Fibroblast of lung (primary cell): ENCODE results near the gene RIN3. TPM values are rescaled to one million over a fixed set of nuclear protein-coding genes. Genes with fewer than 3 reads are reported as not detected.

Experiments used
- DNase-seq, 2 donors: peaks; one replicate each; pipeline versions ENCODE4 v3.0.0 to v3.0.0-alpha.2; 2010; ENCODE audit warnings: low read depth in 2 of 2
- H2AFZ ChIP-seq: 2 replicates; pipeline ENCODE4 v1.5.1; 2012; ENCODE audit warnings: low read length, control low read depth, inconsistent platforms
- H3K27ac ChIP-seq: 2 replicates; pipeline ENCODE4 v1.5.1; 2011; ENCODE audit warnings: low read length, control low read depth; ENCODE audit not compliant: insufficient read depth
- H3K27me3 ChIP-seq: 2 replicates; pipeline ENCODE4 v1.5.1; 2011; ENCODE audit warnings: mild to moderate bottlenecking, low read length; ENCODE audit not compliant: control insufficient read depth, insufficient read depth
- H3K36me3 ChIP-seq: 2 replicates; pipeline ENCODE4 v1.5.1; 2011; ENCODE audit warnings: low read length; ENCODE audit not compliant: control insufficient read depth, insufficient read depth
- H3K4me1 ChIP-seq: 2 replicates; pipeline ENCODE4 v1.5.1; 2011; ENCODE audit warnings: low read length; ENCODE audit not compliant: control insufficient read depth, insufficient read depth; ENCODE audit errors: extremely low read depth
- H3K4me2 ChIP-seq: 2 replicates; pipeline ENCODE4 v1.5.1; 2011; ENCODE audit warnings: low read length, control low read depth; ENCODE audit not compliant: insufficient read depth; ENCODE audit errors: extremely low read depth
- H3K4me3 ChIP-seq, 4 experiments: fragments of 200-600 bp in 1 of 4; sonication (generic) in 1 of 4; replicated peaks in 1 of 4; 2 replicates each; pipeline ENCODE4 v1.5.1; 2011 to 2016; ENCODE audit warnings: low read length in 4 of 4, low read depth in 3 of 4, mild to moderate bottlenecking in 3 of 4, control low read depth in 2 of 4, inconsistent platforms in 1 of 4, mixed read lengths in 1 of 4; ENCODE audit not compliant: insufficient read depth in 1 of 4; ENCODE audit errors: control extremely low read depth in 1 of 4
- H3K79me2 ChIP-seq: 2 replicates; pipeline ENCODE4 v1.5.1; 2012; ENCODE audit warnings: mild to moderate bottlenecking, low read length, inconsistent platforms; ENCODE audit not compliant: control insufficient read depth, insufficient read depth
- H3K9ac ChIP-seq: 2 replicates; pipeline ENCODE4 v1.5.1; 2011; ENCODE audit warnings: mild to moderate bottlenecking, low read length, control low read depth; ENCODE audit not compliant: insufficient read depth
- H3K9me3 ChIP-seq: 2 replicates; pipeline ENCODE4 v1.5.1; 2012; ENCODE audit warnings: low read depth, low read length; ENCODE audit not compliant: control insufficient read depth, insufficient read depth
- H4K20me1 ChIP-seq: 2 replicates; pipeline ENCODE4 v1.5.1; 2011; ENCODE audit warnings: low read length; ENCODE audit not compliant: control insufficient read depth, insufficient read depth; ENCODE audit errors: extremely low read depth
- EZH2 ChIP-seq: IDR thresholded peaks from 2 replicates; pipeline ENCODE4 v1.5.1; 2012; ENCODE audit warnings: low read length, control low read depth, mild to moderate bottlenecking; ENCODE audit errors: missing control alignments
- polyA plus RNA-seq, 2 donors: library from polyadenylated mRNA; depleted of rRNA in 1 of 2; stranded (reverse) in 1 of 2; unstranded in 1 of 2; fragments of >200 nt; gene quantifications; 2 replicates each; pipeline ENCODE4 v1.2.1, GENCODE V29; 2011 to 2012; ENCODE audit warnings: missing spikeins in 1 of 2
- total RNA-seq: library from RNA; depleted of rRNA; stranded (reverse); fragments of >200 nt; gene quantifications from 2 replicates; pipeline ENCODE4 v1.2.1, GENCODE V29; 2014
- TF ChIP-seq, protein P1 (sequence below), 2 donors: IDR thresholded peaks in 1 of 2; conservative IDR thresholded peaks in 1 of 2; 1 replicate in 1 of 2; 2 replicates in 1 of 2; pipeline ENCODE4 v1.5.1; 2011 to 2012; ENCODE audit warnings: low read length in 2 of 2, control low read depth in 1 of 2, inconsistent platforms in 1 of 2, low read depth in 1 of 2, mild to moderate bottlenecking in 1 of 2

RIN3 gene
- total and polyA plus RNA-seq, 2 donors (not counting 1 experiment from before 2014, with no cell fraction given): 8.9 to 9.2 TPM

DNA sequence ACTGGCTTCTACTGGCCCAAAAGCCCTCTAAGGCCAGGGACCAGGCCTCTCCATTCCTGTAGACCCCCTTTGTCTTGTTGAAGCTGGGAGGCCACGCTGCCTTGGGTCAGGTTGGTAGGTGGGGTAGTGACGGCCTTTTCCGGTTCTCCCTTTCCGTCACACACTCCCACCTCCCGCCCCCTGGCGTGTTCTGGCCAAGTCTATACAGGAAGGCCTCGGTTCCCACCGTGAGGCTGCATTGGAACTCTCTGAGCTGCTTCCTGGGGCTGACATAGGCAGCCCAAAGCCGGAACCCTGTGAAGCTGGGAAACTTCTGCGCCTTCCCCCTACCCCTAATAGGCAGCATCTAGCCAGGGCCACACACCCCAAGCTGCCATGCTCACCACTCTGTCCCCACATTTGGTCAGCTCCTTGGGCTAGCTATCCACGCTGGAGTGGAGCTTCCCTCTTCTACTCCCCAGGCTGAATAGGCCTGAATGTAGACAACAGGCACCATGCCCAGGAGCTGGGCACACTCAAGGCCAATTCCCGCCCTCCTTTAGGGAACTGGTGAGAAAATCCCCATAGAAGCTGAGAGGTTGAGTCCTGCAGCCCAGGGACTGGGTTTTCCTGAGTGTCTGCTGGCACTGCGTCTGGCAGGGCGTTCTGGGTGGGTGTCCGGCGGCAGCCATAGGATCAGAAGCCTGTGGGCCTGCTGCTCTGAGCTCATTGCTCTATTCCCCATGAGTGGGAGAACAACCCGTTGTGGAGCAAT, 35.7 kb downstream of the RIN3 start:
- no peak overlapping the region for H2AFZ ChIP-seq
- H3K27ac ChIP-seq: no peak overlapping the region
- no peak overlapping the region for H3K4me2 ChIP-seq

DNA sequence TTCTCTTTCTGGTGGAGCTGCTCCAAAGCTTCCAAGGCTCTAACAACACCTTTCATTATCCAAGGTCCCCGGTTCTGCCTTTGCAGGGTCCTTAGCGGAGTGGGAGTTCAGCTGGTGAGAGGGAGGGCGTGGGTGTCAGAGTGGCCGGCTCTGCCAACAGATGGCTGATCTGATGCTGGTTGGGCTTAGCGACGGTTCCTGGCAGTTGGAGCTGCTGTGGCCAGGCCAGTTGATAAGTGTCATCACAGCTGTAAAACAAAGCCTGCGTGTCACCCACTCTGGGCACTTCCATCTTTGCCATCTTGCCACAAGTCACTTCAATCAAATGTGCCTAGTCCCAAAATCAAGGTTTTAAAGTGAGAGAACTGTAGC, 36.3 kb downstream of the RIN3 start:
- Histone ChIP-seq H3K27ac (peak overlapping the region; percentile 11), H3K27me3 (no peaks in the 10 kb centered on the region), H3K4me3 (no peak overlapping the region), H3K79me2 (peaks cover 8% of the 10 kb centered on the region), H3K9me3 (no peaks in the 10 kb centered on the region), H3K4me1 (peaks cover 16% of the 10 kb centered on the region), H4K20me1 (no peaks in the 10 kb centered on the region), H3K9ac (no peak overlapping the region), H3K36me3 (no peaks in the 10 kb centered on the region), H3K4me2 (no peak overlapping the region), H2AFZ (no peak overlapping the region)
- DNase-seq: peak; percentile 29 to 50
- TF ChIP-seq, protein P1, sequence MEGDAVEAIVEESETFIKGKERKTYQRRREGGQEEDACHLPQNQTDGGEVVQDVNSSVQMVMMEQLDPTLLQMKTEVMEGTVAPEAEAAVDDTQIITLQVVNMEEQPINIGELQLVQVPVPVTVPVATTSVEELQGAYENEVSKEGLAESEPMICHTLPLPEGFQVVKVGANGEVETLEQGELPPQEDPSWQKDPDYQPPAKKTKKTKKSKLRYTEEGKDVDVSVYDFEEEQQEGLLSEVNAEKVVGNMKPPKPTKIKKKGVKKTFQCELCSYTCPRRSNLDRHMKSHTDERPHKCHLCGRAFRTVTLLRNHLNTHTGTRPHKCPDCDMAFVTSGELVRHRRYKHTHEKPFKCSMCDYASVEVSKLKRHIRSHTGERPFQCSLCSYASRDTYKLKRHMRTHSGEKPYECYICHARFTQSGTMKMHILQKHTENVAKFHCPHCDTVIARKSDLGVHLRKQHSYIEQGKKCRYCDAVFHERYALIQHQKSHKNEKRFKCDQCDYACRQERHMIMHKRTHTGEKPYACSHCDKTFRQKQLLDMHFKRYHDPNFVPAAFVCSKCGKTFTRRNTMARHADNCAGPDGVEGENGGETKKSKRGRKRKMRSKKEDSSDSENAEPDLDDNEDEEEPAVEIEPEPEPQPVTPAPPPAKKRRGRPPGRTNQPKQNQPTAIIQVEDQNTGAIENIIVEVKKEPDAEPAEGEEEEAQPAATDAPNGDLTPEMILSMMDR (conservative IDR thresholded peaks at IDR 0.05 in 1 of 2, IDR thresholded peaks at IDR 0.05 in 1 of 2; ENCODE audit: low read depth in 1 of 2, low read length in 2 of 2): no peak
- TF ChIP-seq EZH2: no peak

More for the DNA sequence above, 35.7 kb downstream of the RIN3 start:
- Histone ChIP-seq H3K27me3 (no peaks in the 10 kb centered on the region), H3K79me2 (peaks cover 8% of the 10 kb centered on the region), H4K20me1 (no peaks in the 10 kb centered on the region), H3K36me3 (no peaks in the 10 kb centered on the region), H3K4me3 (no peak overlapping the region), H3K9me3 (no peaks in the 10 kb centered on the region), H3K4me1 (peaks cover 16% of the 10 kb centered on the region), H3K9ac (no peak overlapping the region)
- TF ChIP-seq EZH2: no peak
- TF ChIP-seq, protein P1 (conservative IDR thresholded peaks at IDR 0.05 in 1 of 2, IDR thresholded peaks at IDR 0.05 in 1 of 2; ENCODE audit: low read depth in 1 of 2, low read length in 2 of 2): no peak
- no peak for DNase-seq

DNA sequence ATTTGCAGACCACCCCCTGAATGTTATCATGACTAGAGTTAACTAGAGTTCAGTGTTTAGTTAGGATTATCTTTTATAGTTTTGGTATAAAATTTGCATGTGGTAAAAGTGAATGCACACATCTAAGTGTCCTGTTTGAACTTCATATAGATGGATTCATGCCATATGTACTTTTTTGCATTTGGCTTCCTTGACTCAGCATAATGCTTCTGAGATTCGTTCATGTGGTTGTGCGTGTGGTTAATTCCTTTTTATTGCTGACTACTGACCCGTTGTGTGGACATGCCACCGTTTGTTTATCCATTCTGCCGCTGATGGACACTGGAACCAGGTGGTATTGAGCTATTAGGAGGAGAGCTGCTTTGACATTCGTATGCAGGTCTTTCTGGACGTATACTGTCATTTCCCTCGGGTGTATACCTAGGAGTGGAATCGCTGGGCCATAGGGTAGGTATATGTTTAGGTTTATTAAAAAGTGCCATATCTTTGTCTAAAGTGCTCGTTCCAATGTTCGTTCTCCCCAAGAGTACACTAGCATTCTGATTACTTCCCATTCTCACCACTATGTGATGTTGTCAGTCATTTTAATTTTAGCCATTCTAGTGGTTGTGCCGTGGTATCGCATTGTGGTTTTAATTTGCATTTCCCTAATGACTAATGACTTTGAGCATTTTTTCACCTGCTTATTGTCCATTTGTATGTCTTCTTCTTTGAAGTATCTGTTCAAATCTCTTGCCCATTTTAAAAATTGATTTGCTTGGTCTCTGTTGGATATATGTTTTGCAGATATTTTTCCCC, 37.7 kb downstream of the RIN3 start:
- no peak for TF ChIP-seq EZH2
- TF ChIP-seq, protein P1 (conservative IDR thresholded peaks at IDR 0.05 in 1 of 2, IDR thresholded peaks at IDR 0.05 in 1 of 2; ENCODE audit: low read depth in 1 of 2, low read length in 2 of 2): no peak
- H3K4me3 ChIP-seq: no peak overlapping the region
- no peak overlapping the region for H3K27ac ChIP-seq
- H3K27me3 ChIP-seq: no peaks in the 10 kb centered on the region
- H3K36me3 ChIP-seq: peaks cover 3% of the 10 kb centered on the region
- no peaks in the 10 kb centered on the region for H4K20me1 ChIP-seq
- H3K4me2 ChIP-seq: no peak overlapping the region
- no peak overlapping the region for H2AFZ ChIP-seq
- H3K9me3 ChIP-seq: no peaks in the 10 kb centered on the region
- peaks cover 8% of the 10 kb centered on the region for H3K79me2 ChIP-seq
- H3K4me1 ChIP-seq: peaks cover 16% of the 10 kb centered on the region
- no peak for DNase-seq
- H3K9ac ChIP-seq: no peak overlapping the region
